ENCODE measurements around the gene KNDC1. TPM values are rescaled to one million over a fixed set of nuclear protein-coding genes. Genes with fewer than 3 reads are reported as not detected.

The KNDC1 gene
- total and polyA plus RNA-seq, 10 donors: 0.05 to 3.5 (median 1.0) TPM

DNA sequence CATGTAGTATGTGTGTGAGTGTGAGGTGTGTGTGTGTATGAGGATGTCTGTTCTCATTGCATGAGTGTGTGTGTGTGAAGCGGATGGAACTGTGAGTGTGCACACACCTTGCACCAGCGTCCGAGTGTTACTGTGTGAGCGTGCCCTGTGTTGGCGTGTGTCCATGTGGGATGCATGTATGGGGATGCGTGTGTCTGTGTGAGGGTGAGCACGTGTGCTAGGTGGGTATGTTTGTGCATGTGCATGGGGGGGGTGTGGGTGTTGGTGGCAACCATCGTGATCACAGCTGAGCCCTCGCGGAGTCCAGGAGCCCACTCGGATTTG, 6.4 kb downstream of the KNDC1 start:
- 92 to 97% (median 94%) methylated on average over 11 of the region's 11 CpGs for WGBS, 5 donors
- Histone ChIP-seq H3K4me1 (peaks cover 0 to 3% (median under 1%) of the 10 kb centered on the region in 6 donors), H3K36me3 (no peaks in the 10 kb centered on the region), H3K27ac (no peak overlapping the region), H3K9me3 (no peaks in the 10 kb centered on the region), H3K27me3 (replicated peaks in 1 of 7) (peaks cover 0 to 53% (median 17%) of the 10 kb centered on the region in 7 donors), H3K4me3 (no peak overlapping the region)
- intact Hi-C loops (cut with DNase I; ENCODE audit: low total_unique reads): no loop called here
- no peak for TF ChIP-seq POLR2AphosphoS5 (IDR thresholded peaks at IDR 0.05)
- TF ChIP-seq, protein P1, sequence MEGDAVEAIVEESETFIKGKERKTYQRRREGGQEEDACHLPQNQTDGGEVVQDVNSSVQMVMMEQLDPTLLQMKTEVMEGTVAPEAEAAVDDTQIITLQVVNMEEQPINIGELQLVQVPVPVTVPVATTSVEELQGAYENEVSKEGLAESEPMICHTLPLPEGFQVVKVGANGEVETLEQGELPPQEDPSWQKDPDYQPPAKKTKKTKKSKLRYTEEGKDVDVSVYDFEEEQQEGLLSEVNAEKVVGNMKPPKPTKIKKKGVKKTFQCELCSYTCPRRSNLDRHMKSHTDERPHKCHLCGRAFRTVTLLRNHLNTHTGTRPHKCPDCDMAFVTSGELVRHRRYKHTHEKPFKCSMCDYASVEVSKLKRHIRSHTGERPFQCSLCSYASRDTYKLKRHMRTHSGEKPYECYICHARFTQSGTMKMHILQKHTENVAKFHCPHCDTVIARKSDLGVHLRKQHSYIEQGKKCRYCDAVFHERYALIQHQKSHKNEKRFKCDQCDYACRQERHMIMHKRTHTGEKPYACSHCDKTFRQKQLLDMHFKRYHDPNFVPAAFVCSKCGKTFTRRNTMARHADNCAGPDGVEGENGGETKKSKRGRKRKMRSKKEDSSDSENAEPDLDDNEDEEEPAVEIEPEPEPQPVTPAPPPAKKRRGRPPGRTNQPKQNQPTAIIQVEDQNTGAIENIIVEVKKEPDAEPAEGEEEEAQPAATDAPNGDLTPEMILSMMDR (IDR thresholded peaks at IDR 0.05 in 8 of 11, conservative IDR thresholded peaks at IDR 0.05 in 3 of 11): no peak
- no peak for TF ChIP-seq POLR2A (IDR thresholded peaks at IDR 0.05)
- DNase-seq: no peak

DNA sequence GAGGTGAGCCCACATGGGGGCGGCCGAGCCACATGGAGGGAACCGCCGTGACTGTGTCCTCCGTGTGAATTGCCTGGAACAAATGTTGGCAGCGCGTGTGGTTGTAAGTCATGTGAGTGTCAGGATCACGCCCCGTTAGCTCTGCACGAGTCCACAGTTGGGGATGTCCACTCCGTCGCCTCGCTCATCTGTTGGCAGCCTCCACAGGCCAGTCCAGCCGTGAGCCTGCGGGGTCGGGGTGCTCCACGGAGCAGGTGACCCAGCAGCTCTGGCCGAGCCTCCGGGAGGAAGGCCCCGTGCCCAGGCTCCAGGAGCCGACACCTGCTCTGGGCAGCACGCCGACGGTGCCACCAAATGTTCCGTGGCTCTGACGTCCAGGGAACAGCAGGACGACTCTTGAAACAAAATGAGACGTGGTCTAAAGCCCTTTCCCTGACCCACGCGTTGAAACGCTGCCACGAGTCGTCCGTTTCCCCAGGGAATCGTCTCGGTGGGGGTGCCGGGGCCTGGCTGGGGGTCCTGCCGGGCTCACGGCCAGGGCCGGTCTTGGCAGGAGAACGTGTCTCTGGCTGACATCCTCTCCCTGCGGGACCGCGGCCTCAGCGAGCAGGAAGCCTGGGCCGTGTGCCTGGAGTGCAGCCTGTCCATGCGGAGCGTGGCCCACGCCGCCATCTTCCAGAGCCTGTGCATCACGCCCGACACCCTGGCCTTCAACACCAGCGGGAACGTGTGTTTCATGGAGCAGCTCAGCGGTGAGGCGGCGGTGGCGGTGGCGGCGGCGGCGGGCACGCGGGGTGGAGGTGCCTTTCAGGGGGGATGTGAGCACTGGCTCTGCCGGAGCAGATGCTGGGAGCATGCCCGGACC, 7.0 kb downstream of the KNDC1 start:
- WGBS, 5 donors: 87 to 97% (median 93%) methylated on average over 40 to 66 of the region's 66 CpGs
- Histone ChIP-seq H3K4me1 (no peaks in the 10 kb centered on the region), H3K4me3 (no peak overlapping the region), H3K27me3 (replicated peaks in 1 of 7) (peaks cover 0 to 49% (median 11%) of the 10 kb centered on the region in 7 donors), H3K27ac (no peak overlapping the region), H3K36me3 (no peaks in the 10 kb centered on the region), H3K9me3 (no peaks in the 10 kb centered on the region)
- TF ChIP-seq POLR2A (IDR thresholded peaks at IDR 0.05) (no peak), POLR2AphosphoS5 (IDR thresholded peaks at IDR 0.05) (no peak)
- TF ChIP-seq, protein P1 (IDR thresholded peaks at IDR 0.05 in 8 of 11, conservative IDR thresholded peaks at IDR 0.05 in 3 of 11): no peak
- intact Hi-C loops (cut with DNase I; ENCODE audit: low total_unique reads): no loop called here
- DNase-seq: no peak

DNA sequence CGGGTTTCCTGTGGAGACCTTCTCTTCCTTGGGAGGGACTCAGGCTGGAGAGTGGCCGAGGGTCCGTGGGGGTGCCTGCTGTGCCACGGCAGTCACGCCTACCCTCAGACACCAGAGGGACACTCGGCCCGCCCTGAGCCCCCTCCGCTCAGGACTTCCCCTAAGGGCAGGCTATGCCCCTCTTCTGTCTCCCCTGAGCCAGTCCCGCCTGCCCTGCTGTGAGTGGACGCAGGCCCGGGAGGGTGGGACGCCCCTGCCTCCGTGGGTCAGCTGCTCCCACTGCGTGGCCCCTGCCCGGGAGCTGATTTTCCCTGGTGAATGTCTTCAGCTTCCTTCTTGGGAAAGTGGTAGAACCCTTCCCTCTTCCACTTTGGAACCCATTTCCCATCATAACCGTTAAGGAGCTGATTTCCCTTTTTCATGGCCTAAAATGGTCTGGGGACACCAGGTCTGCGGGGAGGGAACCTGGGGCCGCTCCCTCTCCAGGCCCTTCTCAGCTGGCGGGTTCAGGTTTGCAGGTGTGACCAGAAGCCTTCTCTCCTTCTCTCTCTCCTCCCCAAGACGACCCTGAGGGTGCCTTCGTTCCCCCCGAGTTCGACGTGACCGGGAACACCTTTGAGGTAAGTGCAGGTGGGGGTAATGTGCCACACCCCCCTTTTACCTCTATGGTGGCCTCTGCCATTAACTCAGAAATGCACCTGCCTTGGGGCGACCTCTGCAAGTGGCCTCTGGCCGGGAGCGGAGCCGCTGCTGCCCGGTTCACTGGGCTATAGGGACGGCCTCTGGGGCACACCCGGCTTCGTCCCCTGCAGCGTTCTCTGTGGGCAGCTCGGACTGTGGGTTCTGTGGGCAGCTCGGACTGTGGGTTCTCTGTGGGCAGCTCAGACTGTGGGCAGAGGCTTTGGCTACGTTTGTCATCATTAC, 7.9 kb downstream of the KNDC1 start:
- no peak overlapping the region for H3K4me3 ChIP-seq
- WGBS, 5 donors: 86 to 89% (median 88%) methylated on average over 26 to 37 of the region's 37 CpGs
- no peaks in the 10 kb centered on the region for H3K4me1 ChIP-seq
- TF ChIP-seq POLR2A (IDR thresholded peaks at IDR 0.05): no peak
- TF ChIP-seq, protein P1 (IDR thresholded peaks at IDR 0.05 in 8 of 11, conservative IDR thresholded peaks at IDR 0.05 in 3 of 11): no peak
- TF ChIP-seq POLR2AphosphoS5 (IDR thresholded peaks at IDR 0.05): no peak
- H3K27me3 ChIP-seq (replicated peaks in 1 of 7): peaks cover 0 to 49% (median 2%) of the 10 kb centered on the region in 7 donors
- intact Hi-C loops (cut with DNase I; ENCODE audit: low total_unique reads): no loop called here
- no peaks in the 10 kb centered on the region for H3K9me3 ChIP-seq
- H3K27ac ChIP-seq: no peak overlapping the region
- no peaks in the 10 kb centered on the region for H3K36me3 ChIP-seq
- no peak for DNase-seq
